Neural cell (in vitro differentiated cells): ENCODE data around the gene SYNJ1. TPM values are rescaled to one million over a fixed set of nuclear protein-coding genes. Genes with fewer than 3 reads are reported as not detected.
"Not testable (repeated sequence)": the region's sequence is repeated elsewhere in the genome, so short reads cannot be mapped to it uniquely, and the experiment has no call there.

Experiments used
- H2AFZ ChIP-seq: fragments of 200-600, 300-800 bp; sonication (generic), shearing (Covaris generic); 2 replicates; pipeline ENCODE4 v1.6.0; 2014; ENCODE audit warnings: low read depth, mild to moderate bottlenecking, antibody characterized with exemption, low read length, moderate library complexity
- H3F3A ChIP-seq: fragments of 200-600 bp; shearing (Covaris generic); 2 replicates; pipeline ENCODE4 v1.6.1; 2016; ENCODE audit warnings: mild to moderate bottlenecking, moderate library complexity, mixed read lengths, antibody characterized with exemption, low read length; ENCODE audit not compliant: insufficient read depth, poor library complexity, severe bottlenecking
- H3K27ac ChIP-seq: fragments of 200-600, 300-800 bp; sonication (generic), shearing (Covaris generic); 2 replicates; pipeline ENCODE4 v1.5.1; 2014; ENCODE audit warnings: mild to moderate bottlenecking, low read length, moderate library complexity
- H3K27me3 ChIP-seq: fragments of 300-800, 200-600 bp; sonication (generic), shearing (Covaris generic); 2 replicates; pipeline ENCODE4 v1.6.0; 2014; ENCODE audit warnings: mild to moderate bottlenecking, low read depth, low read length, moderate library complexity; ENCODE audit not compliant: insufficient read depth
- H3K36me3 ChIP-seq: fragments of 300-800, 200-600 bp; sonication (generic), shearing (Covaris generic); 2 replicates; pipeline ENCODE4 v1.5.1; 2014; ENCODE audit warnings: mild to moderate bottlenecking, antibody characterized with exemption, low read length, moderate library complexity; ENCODE audit not compliant: insufficient read depth
- H3K4me2 ChIP-seq: fragments of 300-800, 200-600 bp; sonication (generic), shearing (Covaris generic); 2 replicates; pipeline ENCODE4 v1.6.0; 2014; ENCODE audit warnings: mild to moderate bottlenecking, low read length
- H3K4me3 ChIP-seq: fragments of 300-800, 200-600 bp; sonication (generic), shearing (Covaris generic); 2 replicates; pipeline ENCODE4 v1.5.1; 2014; ENCODE audit warnings: mild to moderate bottlenecking, low read length, moderate library complexity
- H3K79me2 ChIP-seq: fragments of 200-600 bp; shearing (Covaris generic); replicated peaks from 2 replicates; pipeline ENCODE4 v1.6.0; 2014; ENCODE audit warnings: mild to moderate bottlenecking, low read length, moderate library complexity; ENCODE audit not compliant: insufficient read depth
- H3K9ac ChIP-seq: fragments of 300-800, 200-600 bp; sonication (generic), shearing (Covaris generic); 2 replicates; pipeline ENCODE4 v1.6.1; 2016; ENCODE audit warnings: mild to moderate bottlenecking, low read length, mixed read lengths
- H3K9me2 ChIP-seq: fragments of 200-600 bp; shearing (Covaris generic); 2 replicates; pipeline ENCODE4 v1.6.1; 2016; ENCODE audit warnings: mild to moderate bottlenecking, low read length, mixed read lengths; ENCODE audit not compliant: insufficient read depth
- H3K9me3 ChIP-seq: fragments of 200-600, 300-800 bp; sonication (generic), shearing (Covaris generic); 2 replicates; pipeline ENCODE4 v1.6.1; 2016; ENCODE audit warnings: mild to moderate bottlenecking, mixed run types, low read length, moderate library complexity, mixed read lengths
- H4K20me1 ChIP-seq: fragments of 200-600 bp; shearing (Covaris generic); 2 replicates; pipeline ENCODE4 v1.6.1; 2016; ENCODE audit warnings: mild to moderate bottlenecking, mixed run types; ENCODE audit not compliant: insufficient read depth
- CTCF ChIP-seq: fragments of 450-650 bp; IDR thresholded peaks from 2 replicates; pipeline ENCODE4 v1.5.1; 2014; ENCODE audit warnings: antibody characterized with exemption, mild to moderate bottlenecking, moderate library complexity; ENCODE audit not compliant: poor library complexity, severe bottlenecking
- polyA plus RNA-seq: library from polyadenylated mRNA; depleted of rRNA; stranded (reverse); fragments of >200 nt; gene quantifications from 2 replicates; pipeline ENCODE4 v1.2.3, GENCODE V29; 2014
- TF ChIP-seq, protein P1 (sequence below): IDR thresholded peaks from 2 replicates; pipeline ENCODE4 v1.6.1; 2012; ENCODE audit warnings: borderline replicate concordance

Gene SYNJ1
- polyA plus RNA-seq, 1 donor from 2014 or later = 24.1 TPM

DNA sequence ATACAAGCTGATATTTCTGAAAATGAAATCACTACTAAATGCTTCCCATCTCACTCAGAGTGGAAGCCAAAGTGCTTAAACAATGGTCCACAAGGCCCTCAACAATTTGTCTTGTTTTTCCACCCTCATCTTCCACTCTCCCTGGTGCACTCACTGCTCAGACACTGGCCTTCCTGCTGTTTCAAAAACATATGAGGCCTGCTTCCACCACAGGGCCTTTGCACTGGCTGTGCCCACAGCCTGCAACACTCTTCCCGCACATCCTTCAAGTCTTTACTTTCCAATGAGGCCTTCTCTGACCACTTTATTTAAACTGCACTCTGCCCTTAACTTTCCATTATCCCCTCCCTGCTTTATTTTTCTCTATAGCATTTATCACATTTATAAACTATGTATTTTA lies 53.8 kb downstream of the SYNJ1 start:
- H3K4me2 ChIP-seq = no peak overlapping the region
- H3K4me3 ChIP-seq = no peak overlapping the region
- H3F3A ChIP-seq = no peaks in the 10 kb centered on the region
- no peak overlapping the region for H3K27ac ChIP-seq
- H2AFZ ChIP-seq = no peak overlapping the region
- TF ChIP-seq, protein P1, sequence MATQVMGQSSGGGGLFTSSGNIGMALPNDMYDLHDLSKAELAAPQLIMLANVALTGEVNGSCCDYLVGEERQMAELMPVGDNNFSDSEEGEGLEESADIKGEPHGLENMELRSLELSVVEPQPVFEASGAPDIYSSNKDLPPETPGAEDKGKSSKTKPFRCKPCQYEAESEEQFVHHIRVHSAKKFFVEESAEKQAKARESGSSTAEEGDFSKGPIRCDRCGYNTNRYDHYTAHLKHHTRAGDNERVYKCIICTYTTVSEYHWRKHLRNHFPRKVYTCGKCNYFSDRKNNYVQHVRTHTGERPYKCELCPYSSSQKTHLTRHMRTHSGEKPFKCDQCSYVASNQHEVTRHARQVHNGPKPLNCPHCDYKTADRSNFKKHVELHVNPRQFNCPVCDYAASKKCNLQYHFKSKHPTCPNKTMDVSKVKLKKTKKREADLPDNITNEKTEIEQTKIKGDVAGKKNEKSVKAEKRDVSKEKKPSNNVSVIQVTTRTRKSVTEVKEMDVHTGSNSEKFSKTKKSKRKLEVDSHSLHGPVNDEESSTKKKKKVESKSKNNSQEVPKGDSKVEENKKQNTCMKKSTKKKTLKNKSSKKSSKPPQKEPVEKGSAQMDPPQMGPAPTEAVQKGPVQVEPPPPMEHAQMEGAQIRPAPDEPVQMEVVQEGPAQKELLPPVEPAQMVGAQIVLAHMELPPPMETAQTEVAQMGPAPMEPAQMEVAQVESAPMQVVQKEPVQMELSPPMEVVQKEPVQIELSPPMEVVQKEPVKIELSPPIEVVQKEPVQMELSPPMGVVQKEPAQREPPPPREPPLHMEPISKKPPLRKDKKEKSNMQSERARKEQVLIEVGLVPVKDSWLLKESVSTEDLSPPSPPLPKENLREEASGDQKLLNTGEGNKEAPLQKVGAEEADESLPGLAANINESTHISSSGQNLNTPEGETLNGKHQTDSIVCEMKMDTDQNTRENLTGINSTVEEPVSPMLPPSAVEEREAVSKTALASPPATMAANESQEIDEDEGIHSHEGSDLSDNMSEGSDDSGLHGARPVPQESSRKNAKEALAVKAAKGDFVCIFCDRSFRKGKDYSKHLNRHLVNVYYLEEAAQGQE = no peak
- H3K9me3 ChIP-seq = no peaks in the 10 kb centered on the region
- H3K79me2 ChIP-seq = no peaks in the 10 kb centered on the region
- H4K20me1 ChIP-seq = no peaks in the 10 kb centered on the region
- H3K9me2 ChIP-seq = no peaks in the 10 kb centered on the region
- peaks cover 14% of the 10 kb centered on the region for H3K36me3 ChIP-seq
- no peak overlapping the region for H3K9ac ChIP-seq
- H3K27me3 ChIP-seq = no peaks in the 10 kb centered on the region

DNA sequence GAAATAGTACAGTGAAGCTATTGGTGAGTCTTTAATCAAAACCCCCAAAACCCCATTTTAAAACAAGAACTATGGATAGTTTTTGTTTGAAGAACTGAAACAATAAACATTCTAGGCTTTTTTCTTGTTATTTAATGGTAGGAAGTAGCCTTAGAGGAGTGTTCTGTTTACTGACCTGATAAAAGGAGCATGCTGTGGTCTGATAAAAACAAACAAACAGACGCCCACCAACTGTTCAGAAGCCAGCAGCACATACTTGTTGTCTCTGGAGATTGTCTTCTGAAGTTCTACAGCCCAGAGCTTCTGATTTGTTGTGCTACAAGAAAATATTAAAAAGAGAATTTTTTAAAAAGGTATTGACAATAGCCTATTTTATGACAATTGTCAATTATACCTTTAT lies 61.6 kb downstream of the SYNJ1 start:
- Histone ChIP-seq H3K27me3 (no peaks in the 10 kb centered on the region), H3K4me3 (no peak overlapping the region), H3K27ac (no peak overlapping the region), H2AFZ (no peak overlapping the region), H3K79me2 (no peaks in the 10 kb centered on the region), H3K36me3 (peaks cover 17% of the 10 kb centered on the region), H3K9ac (no peak overlapping the region), H3K4me2 (no peak overlapping the region), H3F3A (no peaks in the 10 kb centered on the region), H3K9me3 (no peaks in the 10 kb centered on the region), H3K9me2 (no peaks in the 10 kb centered on the region), H4K20me1 (no peaks in the 10 kb centered on the region)
- no peak for TF ChIP-seq CTCF

- H3K36me3 ChIP-seq = peaks cover 17% of the 10 kb centered on the region
- H3K9me2 ChIP-seq, H3K9me3 ChIP-seq: not testable (repeated sequence)
Measured at GRCh38 chr21:32664095-32664494, 63.7 kb downstream of the SYNJ1 start.

DNA sequence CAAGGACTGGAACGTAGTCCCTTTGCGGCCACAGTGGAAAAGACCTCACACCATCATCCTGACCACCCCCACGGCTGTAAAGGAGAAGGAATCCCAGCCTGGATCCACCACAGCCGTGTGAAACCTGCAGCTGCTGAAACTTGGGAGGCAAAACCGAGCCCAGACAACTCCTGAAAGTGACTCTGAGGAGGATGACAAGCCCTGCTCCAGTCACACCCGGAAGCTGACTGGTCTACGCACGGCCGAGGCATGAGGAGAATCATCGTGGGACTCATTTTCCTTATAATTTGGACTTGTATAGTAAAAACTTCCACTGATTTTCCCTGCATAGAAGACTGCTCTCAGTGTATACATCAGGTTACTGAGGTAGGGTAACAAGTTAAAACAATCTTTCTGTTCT lies 65.8 kb downstream of the SYNJ1 start:
- H3K79me2 ChIP-seq, H3K9me3 ChIP-seq, H3K4me2 ChIP-seq, H3K9ac ChIP-seq, H3K4me3 ChIP-seq, H3K9me2 ChIP-seq, H3K27me3 ChIP-seq, H3F3A ChIP-seq, H4K20me1 ChIP-seq, H2AFZ ChIP-seq, H3K27ac ChIP-seq: not testable (repeated sequence)
- peaks cover 17% of the 10 kb centered on the region for H3K36me3 ChIP-seq

More at GRCh38 chr21:32664095-32664494, 63.7 kb downstream of the SYNJ1 start:
- H3K4me3 ChIP-seq, H3K27me3 ChIP-seq, H3K27ac ChIP-seq, H3K79me2 ChIP-seq, H3F3A ChIP-seq, H3K9ac ChIP-seq, H3K4me2 ChIP-seq, H2AFZ ChIP-seq, H4K20me1 ChIP-seq: not testable (repeated sequence)

- H3K36me3 ChIP-seq = peaks cover 22% of the 10 kb centered on the region
Measured at GRCh38 chr21:32661026-32661782, 66.6 kb downstream of the SYNJ1 start.

More at GRCh38 chr21:32661026-32661782, 66.6 kb downstream of the SYNJ1 start:
- H3K27ac ChIP-seq, H2AFZ ChIP-seq, H3K79me2 ChIP-seq, H3K4me2 ChIP-seq, H3K9me2 ChIP-seq, H3K9me3 ChIP-seq, H4K20me1 ChIP-seq, H3F3A ChIP-seq, H3K27me3 ChIP-seq, H3K9ac ChIP-seq, H3K4me3 ChIP-seq: not testable (repeated sequence)
